GM18909 (cell line): Measurements from ENCODE around the gene MDN1.
"Not testable (repeated sequence)": the region's sequence is repeated elsewhere in the genome, so short reads cannot be mapped to it uniquely, and the experiment has no call there.

ENCODE experiments used
- ATAC-seq: cut with Tn5 transposase; IDR thresholded peaks from one replicate; pipeline ENCODE4 v1.9.1; 2021; ENCODE audit warnings: mild to moderate bottlenecking; ENCODE audit not compliant: unreplicated experiment, poor library complexity

MDN1 gene, protein sequence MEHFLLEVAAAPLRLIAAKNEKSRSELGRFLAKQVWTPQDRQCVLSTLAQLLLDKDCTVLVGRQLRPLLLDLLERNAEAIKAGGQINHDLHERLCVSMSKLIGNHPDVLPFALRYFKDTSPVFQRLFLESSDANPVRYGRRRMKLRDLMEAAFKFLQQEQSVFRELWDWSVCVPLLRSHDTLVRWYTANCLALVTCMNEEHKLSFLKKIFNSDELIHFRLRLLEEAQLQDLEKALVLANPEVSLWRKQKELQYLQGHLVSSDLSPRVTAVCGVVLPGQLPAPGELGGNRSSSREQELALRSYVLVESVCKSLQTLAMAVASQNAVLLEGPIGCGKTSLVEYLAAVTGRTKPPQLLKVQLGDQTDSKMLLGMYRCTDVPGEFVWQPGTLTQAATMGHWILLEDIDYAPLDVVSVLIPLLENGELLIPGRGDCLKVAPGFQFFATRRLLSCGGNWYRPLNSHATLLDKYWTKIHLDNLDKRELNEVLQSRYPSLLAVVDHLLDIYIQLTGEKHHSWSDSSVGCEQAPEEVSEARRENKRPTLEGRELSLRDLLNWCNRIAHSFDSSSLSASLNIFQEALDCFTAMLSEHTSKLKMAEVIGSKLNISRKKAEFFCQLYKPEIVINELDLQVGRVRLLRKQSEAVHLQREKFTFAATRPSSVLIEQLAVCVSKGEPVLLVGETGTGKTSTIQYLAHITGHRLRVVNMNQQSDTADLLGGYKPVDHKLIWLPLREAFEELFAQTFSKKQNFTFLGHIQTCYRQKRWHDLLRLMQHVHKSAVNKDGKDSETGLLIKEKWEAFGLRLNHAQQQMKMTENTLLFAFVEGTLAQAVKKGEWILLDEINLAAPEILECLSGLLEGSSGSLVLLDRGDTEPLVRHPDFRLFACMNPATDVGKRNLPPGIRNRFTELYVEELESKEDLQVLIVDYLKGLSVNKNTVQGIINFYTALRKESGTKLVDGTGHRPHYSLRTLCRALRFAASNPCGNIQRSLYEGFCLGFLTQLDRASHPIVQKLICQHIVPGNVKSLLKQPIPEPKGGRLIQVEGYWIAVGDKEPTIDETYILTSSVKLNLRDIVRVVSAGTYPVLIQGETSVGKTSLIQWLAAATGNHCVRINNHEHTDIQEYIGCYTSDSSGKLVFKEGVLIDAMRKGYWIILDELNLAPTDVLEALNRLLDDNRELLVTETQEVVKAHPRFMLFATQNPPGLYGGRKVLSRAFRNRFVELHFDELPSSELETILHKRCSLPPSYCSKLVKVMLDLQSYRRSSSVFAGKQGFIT (N-terminal part only)

DNA sequence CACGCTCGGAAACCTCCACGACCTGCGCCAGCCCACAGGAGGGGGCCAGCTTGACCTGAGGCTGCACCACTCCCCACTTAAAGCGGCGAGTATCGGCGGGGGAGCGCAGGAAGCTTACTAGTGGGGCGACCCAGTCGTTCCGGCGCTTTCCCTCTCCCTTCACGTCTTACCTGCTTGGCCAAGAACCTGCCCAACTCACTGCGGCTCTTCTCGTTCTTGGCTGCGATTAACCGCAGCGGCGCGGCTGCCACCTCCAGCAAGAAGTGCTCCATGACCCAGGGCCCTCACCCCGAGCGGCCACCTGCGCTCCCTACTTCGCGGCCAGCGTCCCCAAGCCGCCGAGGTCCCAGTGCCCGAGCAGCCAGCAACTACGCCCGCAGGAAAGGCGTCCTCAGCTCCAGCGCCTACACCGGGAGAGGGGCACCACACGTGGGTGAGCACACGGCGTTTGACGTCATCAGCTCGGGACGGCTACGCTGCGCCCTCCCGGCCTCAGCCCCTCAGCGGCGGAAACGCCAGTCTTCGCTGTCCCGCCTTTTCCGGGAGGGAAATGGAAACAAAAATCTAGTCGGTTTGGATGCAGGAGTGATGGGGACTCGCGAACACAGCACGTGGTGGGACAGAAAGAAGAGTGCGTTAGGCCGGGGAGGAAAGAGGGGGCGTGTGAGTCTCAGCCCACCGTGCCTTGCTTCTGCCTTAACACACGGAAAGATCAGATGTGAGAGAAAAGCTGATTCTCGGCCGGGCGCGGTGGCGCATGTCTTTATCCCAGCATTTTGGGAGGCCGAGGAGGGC is at the start of gene MDN1:
Gene MDN1 (minus strand): TSS at position 459 of the 795 bp plus-strand sequence. CDS start 187 bp downstream, at position 272.
- peak; percentile 95 for ATAC-seq

DNA sequence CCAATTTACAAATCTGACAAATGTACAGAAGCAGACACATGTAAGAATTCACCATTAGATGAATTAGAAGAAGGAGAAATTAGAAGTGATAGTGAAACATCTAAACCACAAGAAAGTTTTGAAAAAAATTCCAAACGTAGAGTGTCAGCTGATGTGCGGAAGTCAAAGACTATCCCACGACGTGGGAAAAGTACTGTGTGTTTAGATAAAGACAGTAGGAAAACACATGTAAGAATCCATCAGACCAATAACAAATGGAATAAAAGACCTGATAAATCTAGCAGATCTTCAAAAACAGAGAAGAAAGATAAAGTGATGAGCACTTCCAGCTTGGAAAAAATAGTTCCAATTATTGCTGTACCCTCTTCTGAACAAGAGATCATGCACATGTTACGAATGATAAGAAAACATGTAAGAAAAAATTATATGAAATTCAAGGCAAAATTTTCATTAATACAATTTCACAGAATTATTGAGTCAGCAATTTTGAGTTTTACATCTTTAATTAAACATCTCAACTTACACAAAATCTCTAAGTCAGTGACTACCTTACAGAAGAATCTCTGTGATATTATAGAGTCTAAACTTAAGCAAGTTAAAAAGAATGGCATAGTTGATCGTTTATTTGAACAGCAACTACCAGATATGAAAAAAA is 46.6 kb upstream of the MDN1 start:
- ATAC-seq: no peak

DNA sequence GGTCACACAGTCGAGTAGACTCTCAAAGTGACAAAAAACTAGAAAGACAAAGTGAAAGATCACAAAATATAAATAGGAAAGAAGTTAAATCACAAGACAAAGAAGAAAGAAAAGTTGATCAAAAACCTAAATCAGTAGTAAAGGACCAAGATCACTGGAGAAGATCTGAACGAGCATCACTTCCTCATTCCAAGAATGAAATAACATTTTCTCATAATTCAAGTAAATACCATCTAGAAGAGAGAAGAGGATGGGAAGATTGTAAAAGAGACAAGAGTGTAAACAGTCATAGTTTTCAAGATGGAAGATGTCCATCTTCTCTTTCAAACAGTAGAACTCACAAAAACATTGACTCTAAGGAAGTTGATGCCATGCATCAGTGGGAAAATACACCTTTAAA is 43.1 kb upstream of the MDN1 start:
- peak; percentile 9 for ATAC-seq

DNA sequence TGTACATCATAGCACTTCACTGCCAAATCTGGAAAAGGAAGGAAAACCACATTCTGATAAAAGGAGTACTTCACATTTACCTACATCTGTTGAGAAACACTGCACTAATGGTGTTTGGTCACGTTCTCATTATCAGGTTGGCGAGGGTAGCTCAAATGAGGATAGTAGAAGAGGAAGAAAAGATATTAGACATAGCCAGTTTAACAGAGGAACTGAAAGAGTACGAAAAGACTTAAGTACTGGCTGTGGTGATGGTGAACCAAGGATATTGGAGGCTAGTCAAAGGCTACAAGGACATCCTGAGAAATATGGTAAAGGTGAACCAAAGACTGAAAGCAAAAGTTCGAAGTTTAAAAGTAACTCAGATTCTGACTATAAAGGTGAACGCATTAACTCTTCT is 42.7 kb upstream of the MDN1 start:
- peak; percentile 81 for ATAC-seq

DNA sequence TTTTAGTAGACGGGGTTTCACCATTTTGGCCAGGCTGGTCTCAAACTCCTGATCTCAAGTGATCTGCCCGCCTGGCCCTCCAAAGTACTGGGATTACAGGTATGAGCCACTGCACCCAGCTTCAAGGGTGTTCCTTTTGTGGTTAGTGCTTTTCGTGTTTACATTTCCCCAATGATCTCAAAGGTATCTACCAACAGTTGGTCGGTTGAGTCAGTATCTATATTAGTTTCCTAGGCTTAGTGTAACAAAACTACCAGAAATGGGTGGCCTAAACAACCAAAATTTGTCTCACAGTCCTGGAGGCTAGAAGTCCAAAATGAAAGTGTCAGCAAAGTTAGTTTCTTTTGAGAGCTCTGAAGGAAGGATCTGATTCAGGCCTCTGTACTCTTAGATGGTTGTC is 40.1 kb upstream of the MDN1 start:
- ATAC-seq: peak; percentile 58

DNA sequence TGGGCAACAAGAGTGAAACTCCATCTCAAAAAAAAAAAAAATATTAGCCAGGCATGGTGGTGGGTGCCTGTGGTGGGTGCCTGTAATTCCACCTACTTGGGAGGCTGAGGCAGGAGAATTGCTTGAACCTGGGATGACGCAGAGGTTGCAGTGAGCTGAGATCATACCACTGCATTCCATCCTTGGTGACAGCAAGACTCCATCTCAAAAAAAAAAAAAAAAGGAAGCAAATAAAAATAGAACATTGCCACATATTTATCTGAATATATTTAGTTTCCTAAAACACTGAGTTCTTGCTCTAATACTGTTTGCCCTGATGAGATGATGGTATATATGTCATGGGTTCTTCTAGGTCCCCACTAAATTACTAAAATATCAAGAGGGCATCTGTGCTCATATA is 38.4 kb upstream of the MDN1 start:
- ATAC-seq: no peak

DNA sequence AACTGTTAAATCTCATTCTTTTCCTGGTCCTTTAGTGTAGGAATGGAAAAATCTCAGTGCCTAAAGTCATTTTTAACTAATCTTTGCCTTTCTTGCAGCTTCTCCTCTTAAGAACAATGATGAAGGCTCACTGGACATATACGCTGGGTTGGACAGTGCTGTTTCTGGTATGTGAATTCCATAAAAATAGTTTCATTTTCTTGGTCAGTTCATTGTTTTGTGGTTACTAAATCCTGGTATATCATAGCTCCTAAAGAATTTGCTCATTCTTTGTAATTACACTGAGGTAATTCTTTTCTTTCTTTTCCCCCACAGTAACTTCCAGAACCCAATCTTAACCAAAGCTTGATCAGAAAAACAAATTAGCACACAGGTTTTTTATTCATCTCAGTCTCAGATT is 33.5 kb upstream of the MDN1 start:
- no peak for ATAC-seq

DNA sequence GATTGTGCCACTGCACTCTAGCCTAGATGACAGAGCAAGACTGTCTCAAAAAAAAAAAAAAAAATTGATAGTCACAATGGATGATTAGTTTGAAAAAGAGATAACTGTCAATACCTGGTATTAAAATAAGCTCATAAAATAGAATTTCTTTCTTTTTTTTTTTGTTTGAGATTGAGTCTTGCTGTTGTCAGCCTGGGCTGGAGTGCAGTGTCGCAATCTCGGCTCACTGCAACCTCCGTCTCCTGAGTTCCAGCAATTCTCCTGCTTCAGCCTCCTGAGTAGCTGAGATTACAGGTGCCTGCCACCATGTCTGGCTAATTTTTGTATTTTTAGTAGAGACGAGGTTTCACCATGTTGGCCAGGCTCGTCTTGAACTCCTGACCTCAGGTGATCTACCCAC is 27.9 kb upstream of the MDN1 start:
- not testable (repeated sequence) for ATAC-seq

DNA sequence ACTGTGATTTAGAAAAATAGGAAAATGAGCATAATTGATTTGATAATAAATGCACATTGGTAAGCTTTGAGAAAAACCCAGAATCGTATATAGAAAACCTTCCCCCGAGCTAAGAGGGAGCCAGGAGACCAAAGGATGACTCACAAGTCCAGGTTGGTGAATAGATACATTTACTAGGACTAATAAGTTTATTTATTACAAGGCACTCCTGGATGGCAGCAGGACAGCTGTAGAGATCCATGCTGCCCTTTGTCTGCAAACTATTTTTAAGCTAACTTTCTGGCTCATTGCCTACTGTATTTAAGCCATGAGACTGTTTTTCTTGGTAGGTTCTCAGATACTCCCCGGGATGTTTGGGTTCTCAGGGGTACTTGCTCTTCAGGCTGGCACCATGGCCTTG is 23.5 kb upstream of the MDN1 start:
- ATAC-seq: no peak

DNA sequence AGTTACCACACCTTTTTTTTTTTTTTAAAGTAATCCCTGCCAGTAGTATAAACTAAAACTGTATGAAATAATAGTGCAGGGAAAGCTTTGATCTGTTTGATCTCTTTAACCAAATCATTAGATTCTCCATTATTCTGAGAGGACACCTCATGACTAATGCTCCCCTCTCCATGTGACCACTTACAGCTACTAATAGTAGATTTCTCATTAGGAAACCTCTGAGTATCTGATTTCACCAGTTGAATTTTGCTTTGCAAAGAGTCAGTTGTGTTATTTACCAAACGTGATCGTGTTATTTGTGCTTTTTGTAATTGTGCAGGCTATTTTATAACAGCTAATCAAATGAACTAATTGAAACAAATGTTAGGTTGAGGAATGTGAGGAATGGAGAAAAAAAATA is 22.6 kb upstream of the MDN1 start:
- no peak for ATAC-seq

DNA sequence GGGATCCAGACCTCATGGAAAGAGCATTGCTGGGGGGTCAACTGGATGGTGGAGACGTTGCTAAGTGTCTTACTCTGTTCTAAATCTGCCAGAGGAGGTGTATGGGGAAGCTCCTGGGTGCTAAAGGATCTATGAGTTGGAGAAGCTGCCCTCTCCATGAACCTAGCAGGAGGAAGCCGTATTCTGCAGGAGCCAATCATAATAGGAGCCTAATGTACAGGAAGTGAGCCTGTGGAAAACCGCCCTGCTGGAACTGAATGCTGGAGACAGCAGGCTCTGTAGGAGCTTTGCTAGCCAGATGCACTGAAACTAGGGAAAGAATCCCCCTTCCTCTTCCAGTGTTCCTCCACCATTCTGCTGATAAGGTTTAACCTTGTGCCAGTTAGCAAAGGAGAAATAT is 20.9 kb upstream of the MDN1 start:
- ATAC-seq: no peak

DNA sequence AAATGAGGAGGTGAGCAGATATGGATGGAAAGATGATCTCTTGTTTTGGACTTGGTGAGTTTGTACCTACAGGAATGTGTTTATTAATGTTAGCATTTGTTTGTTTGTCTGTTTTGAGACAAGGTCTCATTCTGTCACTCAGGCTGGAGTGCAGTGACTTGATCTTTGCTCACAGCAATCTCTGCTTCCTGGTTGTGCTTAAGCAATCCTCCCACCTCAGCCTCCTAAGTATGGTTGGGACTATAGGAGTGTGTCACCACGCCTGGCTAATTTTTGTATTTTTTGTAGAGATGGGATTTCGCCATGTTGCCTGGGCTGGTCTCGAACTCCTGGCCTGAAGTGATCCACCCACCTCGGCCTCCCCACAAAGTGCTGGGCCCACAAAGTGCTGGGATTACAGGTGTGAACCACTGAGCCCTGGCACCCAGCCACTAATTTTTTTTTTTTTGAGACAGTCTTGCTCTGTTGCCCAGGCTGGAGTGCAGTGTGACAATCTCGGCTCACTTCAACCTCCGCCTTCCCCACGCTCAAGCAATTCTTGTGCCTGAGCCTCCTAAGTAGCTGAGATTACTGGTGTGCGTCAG is 17.1 kb upstream of the MDN1 start:
- no peak for ATAC-seq

DNA sequence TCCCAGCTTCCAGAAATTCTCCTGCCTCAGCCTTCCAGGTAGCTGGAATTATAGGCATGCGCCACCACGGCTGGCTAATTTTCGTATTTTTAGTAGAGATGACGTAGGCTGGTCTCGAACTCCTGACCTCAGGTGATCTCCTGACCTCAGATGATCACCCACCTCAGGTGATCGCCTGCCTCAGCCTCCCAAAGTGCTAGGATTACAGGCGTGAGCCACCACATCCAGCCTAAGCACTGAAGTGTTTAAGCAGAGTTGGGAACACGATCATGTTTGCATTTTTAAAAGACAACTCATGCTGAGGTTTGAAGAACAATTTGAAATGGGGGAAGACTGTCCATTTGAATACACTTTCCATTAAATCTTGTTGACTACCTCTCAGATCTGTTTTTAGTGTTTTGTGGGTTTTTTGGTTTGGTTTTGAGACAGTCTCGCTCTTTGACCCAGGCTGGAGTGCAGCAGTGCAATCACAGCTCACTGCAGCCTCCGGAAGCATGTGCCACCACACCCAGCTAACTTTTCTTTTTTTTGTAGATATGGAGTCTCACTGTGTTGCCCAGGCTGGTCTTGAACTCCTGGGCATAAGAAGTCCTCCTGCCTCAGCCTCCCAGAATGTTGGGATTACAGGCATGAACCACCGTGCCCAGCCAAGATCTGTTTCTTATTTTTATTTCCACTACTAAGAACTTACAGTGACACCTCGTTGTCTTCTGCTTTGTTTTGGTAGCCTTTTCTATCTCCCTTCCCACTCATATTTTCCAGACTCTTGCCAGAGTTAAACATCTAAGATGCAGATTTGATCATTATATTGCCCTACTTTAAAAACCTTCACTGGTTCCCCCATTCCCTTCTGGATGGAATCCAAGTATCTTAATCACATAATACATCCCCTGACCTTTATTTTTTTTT is 15.5 kb upstream of the MDN1 start:
- peak; percentile 97 for ATAC-seq

DNA sequence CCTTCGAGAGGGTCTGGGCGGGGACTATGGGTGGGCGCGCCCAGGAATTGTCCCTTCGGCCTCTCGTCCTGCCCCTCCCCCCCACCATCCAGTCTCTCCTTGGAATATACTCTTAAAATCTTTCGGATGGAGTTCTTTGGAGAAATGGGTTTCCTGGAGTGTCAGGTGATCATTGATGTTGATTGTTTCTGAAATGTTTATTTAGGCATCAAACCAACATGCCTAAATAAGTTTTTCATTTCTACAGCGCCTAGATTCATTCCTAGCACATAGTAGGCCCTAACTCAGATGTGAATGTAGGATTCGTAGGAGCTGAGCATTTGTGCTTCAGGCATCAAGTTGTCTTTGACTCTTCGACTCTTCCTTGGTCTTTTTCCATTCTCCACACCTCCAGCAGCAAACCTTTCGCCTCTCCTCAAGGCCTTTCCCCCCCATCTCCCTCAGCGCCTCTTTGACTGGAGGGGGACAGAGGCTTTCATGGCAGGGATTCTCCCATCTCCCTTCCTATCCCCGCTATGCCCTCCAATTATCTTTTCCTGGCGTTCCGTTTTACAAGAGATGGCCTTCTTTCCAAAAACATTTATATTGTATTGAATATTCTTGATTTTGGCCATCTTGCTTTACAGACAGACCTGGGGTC is 10.7 kb upstream of the MDN1 start:
- ATAC-seq: no peak

DNA sequence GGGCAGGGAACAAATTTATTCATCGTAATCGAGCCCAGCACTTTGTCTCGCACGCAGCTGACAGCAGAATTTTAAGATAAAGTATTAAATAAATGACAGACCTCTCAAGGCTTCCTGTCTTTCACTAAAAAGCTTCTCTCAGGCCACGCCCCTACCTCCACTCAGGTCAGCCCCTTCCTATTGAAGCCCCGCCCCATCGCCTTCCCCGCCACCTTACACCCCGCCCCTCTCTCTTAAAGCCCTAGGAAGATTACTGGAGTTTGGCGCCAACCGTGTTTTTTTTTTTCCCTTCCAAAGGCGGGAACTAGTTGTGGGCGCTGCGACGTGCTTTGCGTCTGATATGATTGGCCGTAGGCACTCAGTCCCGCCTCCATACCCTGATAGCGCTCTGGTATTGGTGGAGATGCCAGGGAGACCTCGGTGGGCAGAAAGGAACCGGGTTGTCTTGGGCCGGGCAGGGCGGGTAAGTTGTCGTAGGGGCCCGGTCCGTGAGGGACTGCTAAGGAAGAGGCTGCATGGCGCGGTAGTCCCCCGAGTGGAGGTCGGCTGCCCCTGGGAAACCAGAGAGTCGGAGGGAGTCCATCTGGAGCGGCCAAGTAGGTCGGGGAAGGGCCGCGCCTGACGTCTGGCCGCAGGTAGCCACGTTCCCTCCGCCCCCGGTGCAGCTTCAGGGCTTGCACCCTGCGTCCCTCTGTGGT is 10.0 kb upstream of the MDN1 start, which contains the start of gene CASP8AP2:
Gene CASP8AP2 (plus strand): TSS at position 409 of the 698 bp plus-strand sequence.
- ATAC-seq: peak; percentile 97

DNA sequence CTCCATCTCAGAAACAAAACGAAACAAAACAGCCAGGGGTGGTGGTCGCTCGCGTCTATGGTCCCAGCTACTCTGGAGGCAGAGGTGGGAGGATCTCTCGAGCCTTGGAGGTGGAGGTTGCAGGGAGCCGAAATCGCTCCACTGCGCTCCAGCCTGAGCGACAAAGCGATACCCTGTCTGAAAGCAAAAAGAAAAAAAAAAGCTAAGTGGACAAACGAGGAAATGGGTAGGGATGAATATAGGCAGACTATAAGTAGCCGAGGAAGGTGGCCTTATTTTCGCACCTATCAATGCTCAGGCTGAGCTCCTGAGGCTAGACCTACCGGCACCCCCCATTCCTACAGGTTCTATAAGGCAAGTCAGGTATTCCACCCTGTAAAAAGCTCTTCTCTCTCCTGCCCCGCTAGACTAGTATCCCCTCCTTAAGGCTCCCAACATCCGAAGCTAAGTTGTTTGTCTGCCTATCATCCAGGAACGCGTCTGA is 9.4 kb upstream of the MDN1 start:
- ATAC-seq: peak; percentile 36
